H1 (cell line): Measurements from ENCODE around the gene SRGAP3. TPM values are rescaled to one million over a fixed set of nuclear protein-coding genes. Genes with fewer than 3 reads are reported as not detected.
A peak's percentile ranks its signal among the peaks of the same experiment; 100 is the strongest.

Experiments used
- CTCF ChIA-PET: fragments of 300-600 bp; sonication (Branson Sonifier 250); formaldehyde crosslinking; loops from one replicate; lab custom pipeline; 2021; ENCODE audit not compliant: partially characterized antibody; lab: Charles Lee
- POLR2A ChIA-PET: fragments of 300-600 bp; sonication (Branson Sonifier 250); formaldehyde crosslinking; loops from one replicate; lab custom pipeline; 2021; ENCODE audit warnings: inconsistent platforms; ENCODE audit not compliant: partially characterized antibody; lab: Charles Lee
- DNase-seq, 2 experiments: peaks; one replicate each; pipeline versions ENCODE4 v3.0.0 to v3.0.0-alpha.2; 2010 to 2022; ENCODE audit warnings: low spot score in 2 of 2, low read depth in 1 of 2, mixed read lengths in 1 of 2
- FAIRE-seq: peaks from 2 replicates; lab custom pipeline; 2011; peaks lifted over from hg19 to GRCh38; lab: Jason Lieb, UNC
- H2AFZ ChIP-seq: 2 replicates; pipeline ENCODE4 v1.8.1; 2012; ENCODE audit warnings: low read length, inconsistent platforms
- H2AK5ac ChIP-seq: 2 replicates; pipeline ENCODE4 v1.6.1; 2013; ENCODE audit warnings: low read depth, low read length
- H2BK120ac ChIP-seq: replicated peaks from 2 replicates; pipeline ENCODE3; 2013; ENCODE audit warnings: low read depth, low read length, inconsistent platforms
- H2BK12ac ChIP-seq: 2 replicates; pipeline ENCODE4 v1.6.1; 2013; ENCODE audit warnings: low read depth, low read length
- H2BK15ac ChIP-seq: 2 replicates; pipeline ENCODE4 v1.6.1; 2013; ENCODE audit warnings: low read length
- H2BK20ac ChIP-seq: 2 replicates; pipeline ENCODE4 v1.6.1; 2013; ENCODE audit warnings: low read length
- H2BK5ac ChIP-seq: 2 replicates; pipeline ENCODE4 v1.6.1; 2013; ENCODE audit warnings: low read depth, low read length
- H3K14ac ChIP-seq: 2 replicates; pipeline ENCODE4 v1.6.1; 2013; ENCODE audit warnings: inconsistent platforms; ENCODE audit not compliant: insufficient read length
- H3K18ac ChIP-seq: 2 replicates; pipeline ENCODE4 v1.6.1; 2013; ENCODE audit warnings: low read length; ENCODE audit errors: extremely low read depth
- H3K23ac ChIP-seq: 2 replicates; pipeline ENCODE4 v1.6.1; 2013; ENCODE audit warnings: inconsistent platforms; ENCODE audit not compliant: insufficient read length
- H3K23me2 ChIP-seq: 2 replicates; pipeline ENCODE4 v1.6.1; 2013; ENCODE audit warnings: low read depth, low read length
- H3K27ac ChIP-seq: 2 replicates; pipeline ENCODE4 v1.6.1; 2011; ENCODE audit warnings: low read depth, low read length, inconsistent platforms
- H3K27me3 ChIP-seq, 4 experiments: replicated peaks in 1 of 4; 1 replicate in 1 of 4; 2 replicates in 3 of 4; pipeline versions ENCODE4 v1.6.1 to v1.8.1; 2011 to 2013; ENCODE audit warnings: low read length in 3 of 4, mild to moderate bottlenecking in 3 of 4, inconsistent platforms in 2 of 4, mixed read lengths in 2 of 4, moderate library complexity in 1 of 4; ENCODE audit not compliant: control insufficient read depth in 3 of 4, insufficient read depth in 3 of 4; ENCODE audit errors: extremely low read depth in 1 of 4
- H3K36me3 ChIP-seq, 4 experiments: 2 replicates each; pipeline versions ENCODE4 v1.6.1 to v1.8.1; 2011 to 2013; ENCODE audit warnings: mild to moderate bottlenecking in 4 of 4, low read length in 3 of 4, moderate library complexity in 2 of 4, control low read depth in 1 of 4, inconsistent platforms in 1 of 4; ENCODE audit not compliant: insufficient read depth in 4 of 4, control insufficient read depth in 2 of 4
- H3K4ac ChIP-seq: replicated peaks from 2 replicates; pipeline ENCODE3; 2013; ENCODE audit warnings: low read length, low read depth, mixed read lengths, inconsistent platforms; ENCODE audit not compliant: insufficient read length
- H3K4me1 ChIP-seq, 4 experiments: replicated peaks in 1 of 4; 1 replicate in 1 of 4; 2 replicates in 3 of 4; pipeline versions ENCODE4 v1.6.1 to v1.8.1; 2011 to 2013; ENCODE audit warnings: low read length in 3 of 4, inconsistent platforms in 2 of 4, mixed read lengths in 1 of 4; ENCODE audit not compliant: insufficient read depth in 4 of 4, control insufficient read depth in 3 of 4
- H3K4me2 ChIP-seq, 2 experiments: 2 replicates each; pipeline versions ENCODE4 v1.6.1 to v1.8.1; 2011 to 2013; ENCODE audit warnings: low read depth in 2 of 2, low read length in 2 of 2, control low read depth in 1 of 2, inconsistent platforms in 1 of 2, mild to moderate bottlenecking in 1 of 2; ENCODE audit not compliant: insufficient read depth in 1 of 2
- H3K4me3 ChIP-seq, 4 experiments: fragments of 200-600, 300-600 bp in 1 of 4; sonication (generic), shearing (Covaris generic), sonication (Bioruptor Twin) in 1 of 4; 2 replicates each; pipeline versions ENCODE4 v1.5.1 to v1.8.1; 2011 to 2016; ENCODE audit warnings: low read length in 4 of 4, low read depth in 3 of 4, control low read depth in 2 of 4, inconsistent platforms in 2 of 4, mild to moderate bottlenecking in 2 of 4, mixed read lengths in 1 of 4, moderate library complexity in 1 of 4; ENCODE audit not compliant: insufficient read depth in 2 of 4; ENCODE audit errors: extremely low read depth in 1 of 4
- H3K56ac ChIP-seq: replicated peaks from 2 replicates; pipeline ENCODE3; 2013; ENCODE audit warnings: low read depth, mild to moderate bottlenecking, mixed read lengths, low read length, inconsistent platforms; ENCODE audit not compliant: insufficient read length
- H3K79me1 ChIP-seq: 2 replicates; pipeline ENCODE4 v1.6.1; 2013; ENCODE audit warnings: low read depth, low read length, control low read depth
- H3K79me2 ChIP-seq, 2 experiments: 2 replicates each; pipeline versions ENCODE4 v1.6.1 to v1.8.1; 2012 to 2013; ENCODE audit warnings: low read length in 2 of 2, mild to moderate bottlenecking in 2 of 2, inconsistent platforms in 1 of 2; ENCODE audit not compliant: insufficient read depth in 2 of 2, control insufficient read depth in 1 of 2
- H3K9ac ChIP-seq, 4 experiments: replicated peaks in 1 of 4; 1 replicate in 1 of 4; 2 replicates in 3 of 4; pipeline versions ENCODE4 v1.6.1 to v1.8.1; 2011 to 2013; ENCODE audit warnings: low read depth in 3 of 4, low read length in 3 of 4, control low read depth in 2 of 4, mild to moderate bottlenecking in 2 of 4, moderate library complexity in 2 of 4, inconsistent platforms in 1 of 4; ENCODE audit errors: extremely low read depth in 1 of 4
- H3K9me3 ChIP-seq, 2 experiments: 2 replicates each; pipeline versions ENCODE4 v1.6.1 to v1.8.1; 2012 to 2013; ENCODE audit warnings: mild to moderate bottlenecking in 2 of 2, moderate library complexity in 2 of 2, control low read depth in 1 of 2, inconsistent platforms in 1 of 2, low read depth in 1 of 2, low read length in 1 of 2, mixed read lengths in 1 of 2; ENCODE audit not compliant: insufficient read depth in 2 of 2
- H4K20me1 ChIP-seq, 2 experiments: replicated peaks in 1 of 2; 2 replicates each; pipeline versions ENCODE3 to v1.8.1; 2011 to 2013; ENCODE audit warnings: inconsistent platforms in 2 of 2, low read length in 2 of 2, mild to moderate bottlenecking in 1 of 2; ENCODE audit not compliant: insufficient read depth in 2 of 2, control insufficient read depth in 1 of 2
- H4K5ac ChIP-seq: 2 replicates; pipeline ENCODE4 v1.6.1; 2013; ENCODE audit warnings: low read length, low read depth, mixed read lengths, inconsistent platforms; ENCODE audit not compliant: insufficient read length
- H4K8ac ChIP-seq: 2 replicates; pipeline ENCODE4 v1.8.0; 2013; ENCODE audit warnings: mild to moderate bottlenecking, moderate library complexity, low read length, inconsistent platforms; ENCODE audit not compliant: insufficient read depth; ENCODE audit errors: extremely low read depth
- H4K91ac ChIP-seq: replicated peaks from 2 replicates; pipeline ENCODE3; 2013; ENCODE audit warnings: low read length, mixed read lengths, inconsistent platforms; ENCODE audit not compliant: insufficient read length
- BRCA1 ChIP-seq: IDR thresholded peaks from 2 replicates; pipeline ENCODE4 v1.6.1; 2012; ENCODE audit warnings: low read depth, low read length, improper control_type of control experiment
- CBX5 ChIP-seq: fragments of 300-800, 300-1000 bp; sonication (generic); IDR thresholded peaks from 2 replicates; pipeline ENCODE4 v1.7.1; 2016; ENCODE audit warnings: antibody characterized with exemption, low read length, low read depth
- CTCF ChIP-seq, 3 experiments: IDR thresholded peaks; 1 replicate in 2 of 3; 2 replicates in 1 of 3; pipeline versions ENCODE4 v1.5.1 to v1.6.1; 2011; ENCODE audit warnings: low read length in 3 of 3, mild to moderate bottlenecking in 3 of 3, inconsistent platforms in 2 of 3, low read depth in 1 of 3, moderate library complexity in 1 of 3; ENCODE audit not compliant: insufficient read depth in 1 of 3; ENCODE audit errors: control extremely low read depth in 1 of 3
- KDM5A ChIP-seq: fragments of 200-600 bp; IDR thresholded peaks from 2 replicates; pipeline ENCODE4 v1.7.1; 2012; ENCODE audit warnings: mild to moderate bottlenecking, low read length, inconsistent platforms, mixed read lengths
- RXRA ChIP-seq: IDR thresholded peaks from 2 replicates; pipeline ENCODE4 v1.6.1; 2011; ENCODE audit warnings: low read depth, mild to moderate bottlenecking, low read length, moderate library complexity; ENCODE audit not compliant: insufficient read depth
- TAF1 ChIP-seq: IDR thresholded peaks from 2 replicates; pipeline ENCODE4 v1.6.1; 2011; ENCODE audit warnings: mild to moderate bottlenecking, low read depth, low read length
- TAF7 ChIP-seq: optimal IDR thresholded peaks from 2 replicates; pipeline ENCODE3; 2011; ENCODE audit warnings: low read depth, mild to moderate bottlenecking, inconsistent platforms, low read length, moderate library complexity, borderline replicate concordance
- YY1 ChIP-seq: IDR thresholded peaks from 2 replicates; pipeline ENCODE4 v1.6.1; 2011; ENCODE audit warnings: low read depth, mild to moderate bottlenecking, low read length
- WGBS, 2 experiments: shearing (Covaris generic) in 1 of 2; methylation state at CpG; one replicate each; pipeline versions ENCODE4 v1.1.6 to v1.1.7; 2013 to 2015; ENCODE audit warnings: low lambda C conversion rate in 2 of 2, mixed read lengths in 2 of 2, inconsistent platforms in 1 of 2, low coverage in 1 of 2, missing lambda C conversion rate in 1 of 2; ENCODE audit not compliant: insufficient replicate concordance in 2 of 2, insufficient coverage in 1 of 2, insufficient read length in 1 of 2; ENCODE audit errors: extremely low coverage in 1 of 2, missing lambda C conversion rate in 1 of 2; 5-methylcytosine and 5-hydroxymethylcytosine counted together
- polyA plus RNA-seq, 7 experiments: library from polyadenylated mRNA; depleted of rRNA in 3 of 7; stranded (reverse) in 5 of 7; unstranded in 2 of 7; fragments of >200 nt in 5 of 7; fragments of 200-250 nt in 2 of 7; gene quantifications; 1 replicate in 5 of 7; 2 replicates in 1 of 7; 4 replicates in 1 of 7; pipeline versions ENCODE4 v1.2.1 to v1.2.3, GENCODE V29; 2011 to 2013; ENCODE audit warnings: missing spikeins in 2 of 7, mixed read lengths in 2 of 7
- total RNA-seq: library from RNA; stranded (reverse); fragmentation: NEBNext Ultra II Directional; extraction: Animal tissue kit (Norgen Biotek cat#: 25700); gene quantifications from 2 replicates; pipeline ENCODE4 v1.2.1, GENCODE V29; 2021

Gene SRGAP3
- total and polyA plus RNA-seq, 2 of the 8 experiments (the other 6 are each of a cell fraction or from before 2014, with no cell fraction given): 5.8 to 11.4 TPM

GRCh38 chr3:9102240-9102981 lies 147.0 kb downstream of the SRGAP3 start:
- Histone ChIP-seq H3K56ac (peak overlapping the region; percentile 11), H2AK5ac (no peak overlapping the region), H3K9ac (peak overlapping the region in 2 of 4 experiments; percentile 41 to 56; a peak in 3 of 7 replicates), H3K27ac (peak overlapping the region; percentile 82; the same call in 1 of the 2 replicates), H3K4me2 (peak overlapping the region; percentile 43 to 48), H3K4me3 (peak overlapping the region in 1 of 4 experiments; percentile 15; a peak in 2 of 8 replicates), H2BK120ac (peak overlapping the region; percentile 67), H3K9me3 (no peaks in the 10 kb centered on the region; a peak in 1 of 4 replicates), H2BK12ac (peak overlapping the region; percentile 3; the same call in 1 of the 2 replicates), H4K91ac (peak overlapping the region; percentile 58), H2BK20ac (0 out of 2 replicates have a peak overlapping the region, but pooled peaks have one; percentile 51), H3K14ac (no peak overlapping the region), H3K79me1 (no peaks in the 10 kb centered on the region), H3K79me2 (no peaks in the 10 kb centered on the region), H4K20me1 (no peaks in the 10 kb centered on the region), H4K5ac (no peak overlapping the region), H2BK5ac (peak overlapping the region; percentile 55; the same call in 1 of the 2 replicates), H2AFZ (no peak overlapping the region), H3K27me3 (no peaks in the 10 kb centered on the region), H4K8ac (no peak overlapping the region), H2BK15ac (no peak overlapping the region), H3K4me1 (peaks cover 6 to 30% (median 25%) of the 10 kb centered on the region in 4 experiments), H3K4ac (peak overlapping the region; percentile 53), H3K18ac (peak overlapping the region; percentile 84; the same call in 1 of the 2 replicates), H3K36me3 (no peaks in the 10 kb centered on the region), H3K23ac (no peak overlapping the region), H3K23me2 (no peaks in the 10 kb centered on the region)
- POLR2A ChIA-PET: interaction anchor here (0.6 to 2.6 kb wide), 11 partner anchors 9 to 358 kb away, joined by 3 to 10 read pairs (median 3); no protein-coding TSS in a partner anchor
- peak; percentile 65 for FAIRE-seq
- WGBS, 2 experiments: 17% methylated on average over 12 of the region's 12 CpGs; no CpG with 5 or more reads in 1 of the 2 experiments
- DNase-seq: peak; percentile 71 to 72
- CTCF ChIA-PET: interaction anchor here (0.6 to 4.9 kb wide), 17 partner anchors 9 to 200 kb away, joined by 3 to 20 read pairs (median 4); partner anchors contain the start of gene SRGAP3
- peak in 2 of 3 experiments; percentile 31 to 38; a peak in 3 of 4 replicates for TF ChIP-seq CTCF (IDR thresholded peaks at IDR 0.05; ENCODE audit: control extremely low read depth in 1 of 3, insufficient read depth in 1 of 3, low read depth in 1 of 3, low read length in 3 of 3)
- peak; percentile 59 for TF ChIP-seq TAF1
- no peak for TF ChIP-seq BRCA1
- no peak for TF ChIP-seq KDM5A
- TF ChIP-seq TAF7: peak; percentile 26
- TF ChIP-seq CBX5: no peak
- peak; percentile 73; the same call in 1 of the 2 replicates for TF ChIP-seq YY1
- TF ChIP-seq RXRA: no peak
